ENCODE data around the gene IRF2BPL.

Gene IRF2BPL

DNA sequence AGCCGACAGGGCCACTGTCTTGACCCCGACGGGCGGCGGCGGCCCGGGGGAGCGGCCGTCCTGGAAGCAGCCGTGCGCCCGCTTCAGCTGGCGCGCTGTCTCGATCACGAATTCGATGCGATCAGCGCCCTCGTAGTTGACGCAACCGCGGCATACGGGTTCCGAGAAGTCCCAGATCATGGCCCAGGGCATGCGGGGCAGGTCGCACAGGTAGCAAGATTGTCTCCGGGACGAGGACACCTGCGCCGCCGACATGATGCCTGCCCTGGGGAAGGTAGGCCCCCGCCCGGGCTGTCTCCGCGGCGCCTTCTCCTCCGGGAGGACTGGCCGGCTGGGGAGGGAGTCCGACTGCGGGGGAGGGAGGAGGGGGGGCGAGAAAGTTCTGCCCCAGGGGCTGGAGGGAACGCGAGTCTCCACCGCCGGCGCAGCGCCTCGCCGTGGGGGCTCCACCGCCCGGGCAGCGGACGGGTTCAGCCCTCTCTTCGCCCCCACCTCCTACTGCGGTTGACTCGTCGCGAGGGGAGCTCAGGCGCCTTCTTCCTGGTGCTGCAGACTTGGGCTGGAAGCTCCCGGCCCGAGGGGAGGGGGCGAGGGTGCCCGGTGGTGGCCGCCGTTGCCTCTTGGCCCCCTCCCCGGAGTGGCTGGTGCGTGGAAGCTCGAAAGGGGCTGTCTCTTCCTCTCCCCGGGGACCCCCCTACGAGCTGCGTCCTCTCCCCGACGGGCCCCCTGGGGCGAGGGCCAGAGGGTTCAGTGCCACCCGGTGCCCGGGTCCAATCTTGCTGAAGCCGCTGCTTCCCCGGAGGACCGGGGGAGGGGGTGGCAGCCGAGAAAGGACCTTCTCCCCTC is 747 bp downstream of the IRF2BPL start:
- TF ChIP-seq, protein P1, sequence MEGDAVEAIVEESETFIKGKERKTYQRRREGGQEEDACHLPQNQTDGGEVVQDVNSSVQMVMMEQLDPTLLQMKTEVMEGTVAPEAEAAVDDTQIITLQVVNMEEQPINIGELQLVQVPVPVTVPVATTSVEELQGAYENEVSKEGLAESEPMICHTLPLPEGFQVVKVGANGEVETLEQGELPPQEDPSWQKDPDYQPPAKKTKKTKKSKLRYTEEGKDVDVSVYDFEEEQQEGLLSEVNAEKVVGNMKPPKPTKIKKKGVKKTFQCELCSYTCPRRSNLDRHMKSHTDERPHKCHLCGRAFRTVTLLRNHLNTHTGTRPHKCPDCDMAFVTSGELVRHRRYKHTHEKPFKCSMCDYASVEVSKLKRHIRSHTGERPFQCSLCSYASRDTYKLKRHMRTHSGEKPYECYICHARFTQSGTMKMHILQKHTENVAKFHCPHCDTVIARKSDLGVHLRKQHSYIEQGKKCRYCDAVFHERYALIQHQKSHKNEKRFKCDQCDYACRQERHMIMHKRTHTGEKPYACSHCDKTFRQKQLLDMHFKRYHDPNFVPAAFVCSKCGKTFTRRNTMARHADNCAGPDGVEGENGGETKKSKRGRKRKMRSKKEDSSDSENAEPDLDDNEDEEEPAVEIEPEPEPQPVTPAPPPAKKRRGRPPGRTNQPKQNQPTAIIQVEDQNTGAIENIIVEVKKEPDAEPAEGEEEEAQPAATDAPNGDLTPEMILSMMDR (IDR thresholded peaks at IDR 0.05): 0 out of 2 replicates have a peak, but pooled peaks have one; percentile 16

DNA sequence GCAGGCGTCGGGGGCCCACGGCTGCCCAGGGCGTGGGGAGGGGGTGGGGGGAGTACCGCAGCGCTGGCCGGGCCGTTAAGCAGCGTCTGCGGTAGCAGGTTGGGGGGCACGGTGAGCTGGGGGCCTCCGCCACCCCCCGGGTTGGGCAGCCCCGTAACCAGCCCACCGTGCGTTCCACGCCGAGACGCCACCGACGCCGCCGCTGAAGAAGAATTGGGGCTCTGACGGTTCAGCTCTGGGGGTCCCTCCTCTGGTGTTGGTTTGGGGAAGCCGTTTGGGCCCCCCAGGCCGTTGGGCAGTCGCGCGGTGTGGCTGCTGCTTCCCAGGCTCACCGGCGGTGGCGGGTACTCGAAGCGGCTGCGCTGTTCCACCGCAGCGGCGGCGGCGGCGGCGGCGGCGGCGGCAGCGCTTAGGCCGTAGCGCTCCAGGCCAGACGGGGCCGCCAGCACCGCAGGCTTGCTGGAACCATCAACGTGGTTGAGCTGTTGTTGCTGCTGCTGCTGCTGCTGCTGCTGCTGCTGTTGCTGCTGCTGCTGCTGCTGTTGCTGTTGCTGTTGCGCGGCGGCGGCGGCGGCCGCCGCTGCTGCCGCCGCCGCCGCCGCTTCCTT is 1.5 kb downstream of the IRF2BPL start:
- TF ChIP-seq, protein P1 (IDR thresholded peaks at IDR 0.05): no peak

DNA sequence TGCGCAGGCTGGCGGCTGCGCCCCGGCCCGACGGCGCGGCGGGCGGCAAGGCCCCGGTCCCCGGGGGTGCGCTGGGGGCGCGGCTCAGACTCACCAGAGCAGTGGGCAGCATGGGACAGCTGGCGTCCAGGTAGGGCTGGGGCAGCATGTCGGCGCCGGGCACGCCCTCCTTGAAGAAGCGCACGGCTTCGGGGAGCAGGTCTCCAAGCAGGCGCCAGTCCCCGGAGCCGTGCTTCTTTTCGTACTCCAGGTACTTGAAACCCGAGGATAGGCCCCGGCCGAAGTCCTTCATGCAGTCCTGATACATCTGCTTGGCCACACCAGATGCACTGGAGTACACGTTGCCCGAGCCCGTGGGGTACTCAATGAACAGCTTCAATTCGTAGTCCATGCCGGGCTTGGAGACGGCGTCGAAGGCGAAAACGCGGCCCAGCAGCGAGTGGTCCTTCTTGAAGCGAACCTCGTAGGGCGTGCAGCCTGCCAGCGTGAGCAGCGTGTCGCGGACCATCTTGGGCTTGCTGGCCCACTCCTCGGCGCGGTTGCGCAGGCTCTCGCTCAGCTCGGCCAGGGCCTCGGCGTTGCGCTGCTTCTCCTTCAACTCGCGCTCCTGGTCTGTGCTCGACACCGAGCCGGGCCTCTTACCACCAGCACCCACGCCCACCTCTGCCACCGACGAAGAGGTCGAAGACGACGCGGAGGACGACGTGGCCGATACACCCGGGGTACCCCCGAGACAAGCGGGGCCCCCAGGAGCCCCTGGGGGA is 2.2 kb downstream of the IRF2BPL start:
- TF ChIP-seq, protein P1 (IDR thresholded peaks at IDR 0.05): no peak

DNA sequence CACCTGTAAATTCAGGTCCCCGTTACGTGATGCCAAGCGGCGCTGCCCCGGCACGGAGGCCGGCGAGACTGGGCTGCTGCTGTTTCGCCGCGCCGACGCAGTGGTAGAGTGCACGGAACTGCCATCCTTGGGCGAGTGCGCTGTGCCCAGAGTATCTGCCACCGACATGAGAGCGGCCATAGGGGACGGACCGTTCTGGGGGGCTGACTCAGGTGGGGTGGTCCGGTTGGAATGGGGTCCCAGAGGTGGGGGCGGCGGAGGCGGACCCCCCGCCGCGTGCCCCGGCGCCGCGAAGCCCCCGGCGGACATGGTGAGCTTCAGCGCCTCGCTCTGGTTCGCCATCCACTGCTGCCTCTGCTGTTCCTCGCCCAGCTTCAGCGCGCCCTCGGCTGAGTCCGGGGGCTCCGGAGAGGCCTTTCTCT is 2.8 kb downstream of the IRF2BPL start:
- TF ChIP-seq, protein P1 (IDR thresholded peaks at IDR 0.05): no peak

DNA sequence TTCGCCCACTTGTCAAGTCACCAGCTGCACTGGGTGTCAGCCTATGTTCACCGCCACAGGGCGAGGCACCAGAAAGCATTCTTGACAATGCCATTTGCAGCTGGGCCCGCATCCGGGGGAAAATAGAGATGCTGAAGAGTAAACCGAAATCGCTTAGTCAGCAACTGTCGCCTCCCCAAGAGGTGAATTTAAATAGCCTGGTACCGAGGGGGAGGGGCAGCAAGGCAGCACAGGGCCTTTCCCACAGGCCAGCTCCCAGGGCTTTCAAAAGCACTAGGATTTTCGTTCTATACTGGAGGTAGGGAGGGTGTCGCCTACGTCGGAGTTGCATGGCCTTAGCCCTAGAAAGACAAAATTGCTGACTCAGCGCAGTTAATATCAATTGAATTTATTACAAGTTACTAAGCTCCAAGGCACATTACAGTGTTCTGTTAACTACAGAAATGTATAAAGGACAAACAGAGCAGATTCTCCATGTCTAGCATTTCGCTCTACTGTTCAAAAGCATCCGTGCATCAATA is 4.3 kb downstream of the IRF2BPL start:
- TF ChIP-seq, protein P1 (IDR thresholded peaks at IDR 0.05): no peak

DNA sequence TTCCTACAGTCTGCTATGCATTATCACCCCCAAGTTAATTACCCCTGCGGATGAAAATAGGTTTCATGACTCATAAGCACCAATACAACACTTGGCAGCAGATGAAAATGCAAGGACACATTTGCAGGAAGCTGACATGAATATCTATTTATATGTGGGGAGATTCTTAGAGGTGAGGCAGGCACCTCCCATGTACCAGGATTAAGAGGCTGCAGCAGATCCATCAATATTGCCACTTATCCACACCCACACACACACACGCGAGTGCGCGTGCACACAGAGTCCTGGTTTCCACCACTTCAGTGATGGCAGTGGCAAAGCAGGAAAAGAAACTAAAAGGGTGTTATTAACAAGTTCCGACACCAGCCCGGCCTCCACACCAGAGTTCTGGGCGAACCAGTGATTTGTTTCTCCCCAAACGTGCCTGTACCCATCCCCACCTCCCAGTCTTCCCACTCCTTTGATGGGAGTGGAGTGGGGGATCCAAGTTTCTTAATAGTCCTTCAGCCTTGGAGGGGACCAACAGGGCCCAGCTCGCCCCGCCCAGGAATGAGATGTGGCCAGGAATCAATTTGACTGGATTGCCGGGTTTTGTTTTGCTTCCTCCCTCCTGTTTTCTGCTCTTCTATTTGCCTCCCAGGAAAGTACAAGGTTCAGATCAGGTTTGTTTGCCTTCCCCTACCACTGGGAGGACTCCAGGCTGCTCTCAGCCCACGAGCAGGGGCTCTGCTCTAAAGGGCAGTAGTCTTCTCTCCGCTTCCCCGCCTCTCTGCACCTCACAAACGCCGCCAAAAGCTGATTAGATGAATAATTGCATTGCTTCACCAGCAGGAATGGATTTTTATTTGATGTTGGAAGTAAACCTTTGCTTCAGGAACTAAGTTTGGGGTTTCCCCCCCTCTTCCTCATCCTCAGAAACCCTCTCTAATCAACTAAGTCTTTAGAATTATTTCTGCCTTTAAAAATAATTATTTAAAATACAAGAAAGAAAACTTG is 5.2 kb downstream of the IRF2BPL start:
- TF ChIP-seq, protein P1 (IDR thresholded peaks at IDR 0.05): no peak; the same call in 1 of the 2 replicates
